HG03280 (cell line): ENCODE results near the gene LZIC.

Experiments used
- ATAC-seq: cut with Tn5 transposase; IDR thresholded peaks from one replicate; pipeline ENCODE4 v1.9.1; 2021; ENCODE audit warnings: mild to moderate bottlenecking, moderate library complexity; ENCODE audit not compliant: unreplicated experiment

LZIC gene

DNA sequence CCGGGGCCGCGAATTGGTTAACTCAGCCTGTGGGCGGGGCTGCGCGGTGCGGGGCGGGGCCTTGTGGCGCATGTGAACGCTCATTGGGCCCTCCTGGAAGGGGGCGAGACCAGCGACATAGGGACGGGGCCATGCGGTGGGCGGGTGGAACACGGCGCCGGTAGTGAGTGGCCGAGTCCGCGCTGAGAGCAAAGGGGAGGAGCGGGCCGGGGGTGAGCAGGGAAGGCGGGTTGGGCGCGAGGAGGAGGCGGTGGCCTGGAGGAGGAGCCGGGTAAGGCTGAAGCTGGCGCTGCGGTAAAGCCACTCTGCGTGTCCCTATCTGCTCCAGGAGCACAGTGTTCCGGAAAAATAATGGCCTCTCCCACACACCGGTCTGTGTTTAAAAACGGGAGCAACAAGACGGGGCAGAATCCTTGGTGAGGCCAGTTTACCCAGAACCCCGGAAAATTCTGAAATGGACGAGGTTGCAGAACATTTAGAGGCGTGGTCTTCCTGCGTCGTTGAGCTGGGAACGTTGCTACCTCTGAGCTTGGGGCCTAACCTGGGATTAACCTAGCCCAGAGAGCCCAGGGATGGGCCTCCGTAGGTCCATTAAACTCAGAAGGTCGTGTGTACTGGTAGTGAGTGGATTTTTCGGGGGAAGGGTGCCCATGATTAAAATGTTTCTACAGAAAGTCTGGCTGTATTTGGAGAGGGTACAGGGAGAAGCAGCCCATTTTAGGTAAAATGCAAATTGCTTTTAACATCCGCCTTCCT, 32.6 kb downstream of the LZIC start:
- peak; percentile 93 for ATAC-seq

DNA sequence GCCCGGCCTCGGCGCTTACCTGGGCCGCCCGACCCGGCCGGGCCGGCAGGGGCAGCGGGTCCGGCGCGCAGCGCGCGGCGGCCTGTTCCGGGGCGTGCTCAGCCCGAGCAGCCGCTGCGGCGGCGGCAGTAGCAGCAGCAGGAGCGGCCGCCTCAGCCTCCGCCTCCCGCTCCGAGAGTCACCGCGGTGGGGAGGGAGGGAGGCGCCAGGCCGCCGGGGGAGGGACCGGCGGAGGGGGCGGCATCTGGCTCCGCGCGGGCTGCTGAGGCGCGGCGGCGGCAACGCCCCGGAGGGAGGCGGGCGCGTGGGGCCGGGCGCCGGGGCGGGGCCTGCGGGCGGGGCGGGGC, 33.1 kb downstream of the LZIC start, which contains the start of gene CTNNBIP1:
TSS of gene CTNNBIP1 (minus strand) at position 194 of the 347 bp plus-strand sequence. CDS start 38,205 bp downstream, outside the sequence.
- ATAC-seq: peak; percentile 83

GRCh38 chr1:9909234-9910046, 33.8 kb downstream of the LZIC start:
- peak; percentile 2 for ATAC-seq

DNA sequence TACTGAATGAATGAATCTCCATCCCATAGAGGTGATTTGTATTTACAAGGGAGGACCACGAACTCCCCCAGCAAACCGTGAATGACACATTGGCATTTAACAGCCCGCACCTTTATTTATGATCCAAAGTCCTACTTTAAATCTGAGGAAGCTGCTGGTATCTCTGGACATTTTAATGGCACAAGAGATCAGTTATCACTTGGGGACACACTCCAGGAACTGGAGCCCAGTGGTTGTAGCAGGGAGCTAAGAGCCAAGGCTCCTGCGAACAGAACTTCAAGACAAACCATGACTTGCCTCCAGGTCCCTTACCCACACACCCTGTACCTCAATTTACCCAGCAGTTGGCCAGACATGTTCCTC, 34.3 kb downstream of the LZIC start:
- ATAC-seq: no peak

DNA sequence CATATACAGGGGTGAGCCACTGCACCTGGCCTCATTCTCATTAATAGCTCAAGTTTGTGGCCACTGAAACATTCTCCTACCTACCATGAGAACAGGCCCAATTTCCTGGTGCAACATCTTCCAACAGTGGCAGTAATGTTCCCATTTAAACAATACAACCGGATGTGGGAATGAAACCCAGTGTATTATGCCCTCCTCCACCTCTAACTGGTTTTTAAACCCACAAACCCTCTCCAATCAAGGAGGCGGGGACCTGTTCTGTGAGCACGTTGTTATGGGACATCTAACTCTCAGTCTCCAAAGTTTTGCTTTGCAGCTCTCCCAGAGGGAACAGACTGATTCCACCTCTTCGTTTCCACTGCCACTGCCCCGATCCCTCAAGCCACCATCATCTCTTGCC, 35.8 kb downstream of the LZIC start:
- ATAC-seq: no peak

GRCh38 chr1:9906466-9906865, 36.7 kb downstream of the LZIC start:
- ATAC-seq: no peak

- ATAC-seq: no peak
These were observed 38.2 kb downstream of the LZIC start for GRCh38 chr1:9905010-9905409.

DNA sequence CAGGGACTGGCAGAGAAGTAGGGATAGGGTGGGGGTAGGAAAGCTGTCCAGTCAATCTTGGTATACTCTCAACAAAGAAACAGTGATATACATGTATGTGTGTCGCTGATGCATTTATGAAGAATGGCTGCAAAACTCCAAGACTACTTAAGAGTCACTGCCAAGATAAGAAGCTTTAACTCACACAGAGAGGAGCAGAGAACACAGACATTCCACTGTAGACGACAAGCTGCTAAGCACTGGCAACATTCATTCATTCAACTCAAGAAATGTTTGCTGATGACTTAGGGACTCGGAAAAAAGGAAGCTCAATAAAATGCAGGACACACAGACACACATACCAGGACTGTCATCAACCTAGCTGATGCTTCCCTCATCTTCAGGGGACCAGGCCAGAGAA, 38.6 kb downstream of the LZIC start:
- ATAC-seq: no peak

- no peak for ATAC-seq
These were observed 39.2 kb downstream of the LZIC start for GRCh38 chr1:9903801-9904527.

DNA sequence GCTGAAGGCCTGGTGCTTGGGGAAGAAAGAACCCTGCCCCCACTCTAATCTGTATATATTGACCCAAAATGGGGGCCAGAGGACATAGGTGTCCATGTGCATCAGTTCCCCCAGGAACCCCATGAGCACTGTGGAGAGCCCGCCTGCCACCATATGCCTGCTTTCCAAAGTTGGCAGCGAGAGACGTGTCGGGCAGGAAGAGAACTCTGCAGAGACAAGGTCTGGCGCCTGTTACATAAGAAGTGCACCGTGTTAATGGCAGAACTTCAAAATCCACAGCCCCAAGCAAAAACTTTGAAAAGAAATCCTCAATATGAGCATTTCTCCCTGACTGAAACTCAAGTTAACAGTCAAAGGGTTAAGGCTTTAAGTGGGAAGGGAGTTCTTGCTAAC, 41.1 kb downstream of the LZIC start:
- ATAC-seq: no peak

DNA sequence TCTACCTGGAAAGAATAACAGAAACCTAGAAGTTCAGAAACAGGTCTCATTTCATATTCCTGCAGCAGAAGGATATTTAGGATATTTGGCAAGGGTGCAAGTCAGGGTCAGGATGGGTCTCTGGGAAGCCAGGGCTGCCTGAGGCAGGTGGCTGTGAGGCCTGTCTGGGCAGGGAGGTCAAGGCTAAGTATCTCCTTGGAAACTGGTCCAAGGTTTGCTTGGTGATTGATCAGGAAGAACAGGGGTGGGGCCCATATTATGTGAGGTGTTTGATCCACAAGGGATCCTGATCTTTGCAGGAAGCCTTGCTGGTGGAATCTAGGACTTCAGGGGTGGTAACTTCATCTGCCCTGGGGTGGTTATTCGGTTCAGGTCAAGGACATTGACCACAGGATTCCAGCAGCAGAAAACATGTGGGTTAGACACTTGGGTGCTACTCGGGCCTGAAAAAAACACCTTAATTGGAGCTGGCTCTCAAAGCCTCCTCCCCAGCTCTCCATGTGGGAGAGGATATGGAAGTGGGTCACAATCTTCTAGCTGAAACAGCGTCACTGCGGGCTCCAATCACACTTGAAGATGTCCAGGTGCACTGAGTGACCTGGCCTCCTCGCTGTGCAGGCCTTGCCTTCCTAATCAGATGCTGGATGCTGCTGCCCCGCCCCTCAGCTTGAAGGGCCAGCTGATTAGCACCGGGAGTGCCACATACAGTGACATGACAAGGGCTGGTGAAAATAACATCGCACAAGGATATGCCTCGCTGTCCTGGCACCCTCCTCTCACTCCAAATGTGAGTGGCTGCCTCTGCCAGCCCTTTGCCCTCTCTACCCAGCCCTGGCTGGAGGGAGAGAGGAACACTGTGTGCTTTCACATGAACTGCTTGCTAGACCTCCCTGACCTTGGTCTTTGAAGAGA, 41.8 kb downstream of the LZIC start:
- no peak for ATAC-seq

- no peak for ATAC-seq
These were observed 42.8 kb downstream of the LZIC start for GRCh38 chr1:9900142-9901043.

- no peak for ATAC-seq
These were observed 49.1 kb downstream of the LZIC start for GRCh38 chr1:9894115-9894514.

- no peak for ATAC-seq
These were observed 50.3 kb downstream of the LZIC start for GRCh38 chr1:9892563-9893528.

DNA sequence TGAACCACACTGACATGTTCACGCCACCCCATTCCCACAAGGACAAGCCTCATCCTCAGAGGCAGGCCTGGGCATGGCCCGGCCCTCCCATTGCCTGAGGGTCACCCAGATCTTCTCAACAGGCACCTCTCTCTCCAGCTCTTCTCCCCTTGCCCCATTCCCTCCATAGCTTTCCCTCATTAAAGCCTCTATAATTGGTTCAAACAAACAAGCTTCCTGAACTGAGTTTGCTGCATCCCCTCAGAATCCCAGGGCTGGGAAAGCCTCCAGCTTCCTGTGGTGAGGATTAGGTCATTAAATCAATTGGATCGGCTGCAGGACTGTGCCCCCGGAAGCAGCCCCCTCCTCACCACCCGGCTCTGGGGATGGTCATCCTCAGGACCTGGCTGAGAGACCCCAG, 52.0 kb downstream of the LZIC start:
- ATAC-seq: no peak

DNA sequence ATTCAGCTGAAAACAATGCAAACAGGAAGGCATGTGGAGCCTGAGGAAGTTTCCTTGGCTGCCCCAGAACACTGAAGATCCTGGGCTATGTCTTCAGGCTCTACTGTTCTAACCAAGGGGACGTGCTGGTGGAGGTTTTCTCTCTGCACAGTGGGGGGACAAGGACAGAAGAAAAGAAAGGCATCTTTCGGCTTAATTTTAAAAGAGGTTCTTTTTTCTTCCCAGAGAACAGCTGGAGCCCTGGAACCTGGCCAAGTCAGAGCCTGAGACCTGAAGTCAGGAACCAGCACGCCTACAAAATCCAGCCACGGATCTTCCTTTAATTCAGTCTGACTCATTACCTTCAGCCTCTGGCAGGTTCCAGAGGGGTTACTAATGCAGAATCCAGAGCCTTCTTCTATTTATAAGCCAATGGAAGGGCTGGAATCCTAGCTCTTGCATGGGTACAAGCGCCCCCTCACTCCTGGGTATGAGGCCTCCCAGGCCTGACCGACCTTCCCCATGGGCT, 52.9 kb downstream of the LZIC start:
- ATAC-seq: no peak

DNA sequence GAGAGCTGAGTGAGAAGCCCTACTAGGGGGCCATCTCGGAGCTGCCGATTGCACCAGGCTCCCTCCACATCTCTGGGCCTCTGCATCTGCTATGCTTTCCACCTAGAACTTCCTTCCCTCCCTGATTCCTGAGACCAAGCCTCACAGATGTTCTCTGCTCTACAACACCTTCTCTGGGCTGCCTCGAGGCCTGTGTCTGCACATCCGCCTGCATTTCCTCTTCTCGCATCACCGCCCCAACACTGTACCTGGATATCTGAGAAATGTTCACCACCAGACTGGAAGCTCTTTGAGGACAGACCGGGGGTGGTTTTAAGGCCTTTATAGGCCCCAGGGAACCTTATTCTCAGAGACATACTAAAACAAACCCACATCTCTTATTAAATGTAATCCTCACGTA, 53.8 kb downstream of the LZIC start:
- ATAC-seq: no peak

DNA sequence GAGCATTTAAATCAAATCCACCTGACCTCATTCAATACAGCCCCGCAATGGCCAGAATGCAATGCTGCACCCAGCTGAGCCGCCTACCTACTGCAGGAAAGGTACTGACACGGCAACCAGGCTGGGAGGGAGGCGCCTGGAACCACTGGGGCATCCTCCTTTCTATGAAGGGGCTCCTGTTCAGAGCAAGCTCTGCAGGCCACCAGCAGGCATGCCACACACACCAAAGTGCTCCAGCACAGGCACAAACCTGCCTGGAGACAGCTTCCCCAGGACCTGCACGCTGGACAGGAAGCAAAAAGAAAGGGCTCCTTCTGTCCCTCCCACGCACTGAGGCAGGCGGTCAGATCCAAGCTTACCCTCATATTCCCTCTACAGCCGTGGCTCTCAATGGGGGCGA, 54.3 kb downstream of the LZIC start:
- no peak for ATAC-seq
